Measurements from ENCODE around the gene PLCB1. TPM values are rescaled to one million over a fixed set of nuclear protein-coding genes. Genes with fewer than 3 reads are reported as not detected.

The PLCB1 gene
- total and polyA plus RNA-seq, 2 of the 4 experiments (the other 2 are of a cell fraction), result 5.6 to 16.1 TPM

DNA sequence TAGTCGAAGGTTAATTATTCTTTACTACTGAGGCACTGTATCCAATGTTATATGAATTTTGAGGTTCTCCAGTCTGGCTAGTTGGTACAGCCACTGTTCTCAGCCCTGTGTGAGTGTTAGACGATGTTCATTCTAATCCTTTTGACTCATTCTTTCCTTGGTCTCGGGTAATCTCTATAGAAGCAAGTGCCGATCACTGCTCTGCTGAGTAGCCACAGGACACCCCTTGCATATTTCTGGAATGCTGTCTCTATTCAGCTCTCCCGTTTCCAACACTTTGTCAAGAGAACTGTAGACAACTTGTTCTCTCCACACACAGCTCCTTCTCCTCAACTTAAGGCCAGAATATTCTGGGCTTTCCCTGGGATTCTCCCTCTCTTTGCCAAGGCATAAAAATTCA lies 42.4 kb upstream of the PLCB1 start:
- Histone ChIP-seq H3K18ac (ENCODE audit: low read depth, low read length) (no peak overlapping the region), H3K4ac (ENCODE audit: low read depth, low read length) (no peak overlapping the region), H2AFZ (replicated peaks; ENCODE audit: low read length, poor library complexity) (no peak overlapping the region), H2AK5ac (ENCODE audit: low read depth, low read length) (no peak overlapping the region), H3K9me3 (ENCODE audit: control insufficient read depth, insufficient read depth, low read length) (no peaks in the 10 kb centered on the region), H4K20me1 (ENCODE audit: insufficient read depth, low read length) (no peaks in the 10 kb centered on the region), H3K36me3 (ENCODE audit: control insufficient read depth, insufficient read depth, low read length) (no peaks in the 10 kb centered on the region), H3K9me1 (ENCODE audit: insufficient read depth, low read length) (no peaks in the 10 kb centered on the region), H4K5ac (ENCODE audit: low read depth, low read length) (no peak overlapping the region), H3K56ac (ENCODE audit: extremely low read depth, insufficient read depth, low read length) (no peak overlapping the region), H3K23ac (ENCODE audit: low read depth, low read length) (no peak overlapping the region), H3K4me3 (ENCODE audit: insufficient read depth, low read depth, low read length) (no peak overlapping the region), H2AK9ac (replicated peaks; ENCODE audit: low read depth, low read length, poor library complexity) (no peak overlapping the region), H3K27me3 (ENCODE audit: control insufficient read depth, insufficient read depth, low read length) (no peaks in the 10 kb centered on the region; the same call in 1 of the 2 replicates), H3K4me1 (ENCODE audit: control insufficient read depth, insufficient read depth, low read length) (no peaks in the 10 kb centered on the region), H4K91ac (ENCODE audit: insufficient read depth, low read depth, low read length) (no peak overlapping the region), H3K14ac (replicated peaks; ENCODE audit: low read depth, low read length) (no peak overlapping the region), H3K4me2 (ENCODE audit: low read depth, low read length) (no peak overlapping the region), H3K9ac (ENCODE audit: low read depth, low read length) (no peak overlapping the region), H3K79me1 (ENCODE audit: low read depth in 1 of 2, low read length in 2 of 2) (no peaks in the 10 kb centered on the region), H2BK15ac (ENCODE audit: low read depth, low read length) (no peak overlapping the region), H4K8ac (ENCODE audit: low read depth in 2 of 2, low read length in 2 of 2) (no peak overlapping the region), H2BK20ac (ENCODE audit: low read depth, low read length) (no peak overlapping the region), H3K27ac (ENCODE audit: insufficient read depth, low read length) (no peak overlapping the region), H2BK120ac (ENCODE audit: low read depth, low read length) (no peak overlapping the region), H2BK5ac (ENCODE audit: low read depth, low read length, poor library complexity, severe bottlenecking) (no peak overlapping the region)
- ATAC-seq (ENCODE audit: low read depth) (no peak), DNase-seq (no peak)
- dilution Hi-C loops (cut with HindIII; ENCODE audit: low sequenced_read_pairs, unreplicated experiment) (no loop called here), in situ Hi-C loops (cut with MboI; ENCODE audit: low sequenced_read_pairs) (no loop called here), intact Hi-C loops (cut with micrococcal nuclease) (no loop called here)
- no TSS peak for BruUV-seq (replicated peaks)
- CTCF ChIA-PET, result no interaction called here
- TF ChIP-seq RFX5 (IDR thresholded peaks at IDR 0.05; ENCODE audit: low read depth, low read length), result no peak
- TF ChIP-seq, protein P1, sequence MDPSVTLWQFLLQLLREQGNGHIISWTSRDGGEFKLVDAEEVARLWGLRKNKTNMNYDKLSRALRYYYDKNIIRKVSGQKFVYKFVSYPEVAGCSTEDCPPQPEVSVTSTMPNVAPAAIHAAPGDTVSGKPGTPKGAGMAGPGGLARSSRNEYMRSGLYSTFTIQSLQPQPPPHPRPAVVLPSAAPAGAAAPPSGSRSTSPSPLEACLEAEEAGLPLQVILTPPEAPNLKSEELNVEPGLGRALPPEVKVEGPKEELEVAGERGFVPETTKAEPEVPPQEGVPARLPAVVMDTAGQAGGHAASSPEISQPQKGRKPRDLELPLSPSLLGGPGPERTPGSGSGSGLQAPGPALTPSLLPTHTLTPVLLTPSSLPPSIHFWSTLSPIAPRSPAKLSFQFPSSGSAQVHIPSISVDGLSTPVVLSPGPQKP (IDR thresholded peaks at IDR 0.05; ENCODE audit: borderline replicate concordance, low read depth, low read length), result no peak
- no peak for TF ChIP-seq MAFK (IDR thresholded peaks at IDR 0.05; ENCODE audit: low read depth, low read length)
- no peak for TF ChIP-seq CEBPB (IDR thresholded peaks at IDR 0.05; ENCODE audit: low read depth, low read length)
- no peak for TF ChIP-seq FOS (IDR thresholded peaks at IDR 0.05; ENCODE audit: low read depth, low read length)
- TF ChIP-seq MXI1 (IDR thresholded peaks at IDR 0.05; ENCODE audit: borderline replicate concordance, low read depth, low read length), result no peak
- TF ChIP-seq NFE2L2 (IDR thresholded peaks at IDR 0.05; ENCODE audit: low read depth, low read length), result no peak
- TF ChIP-seq BHLHE40 (IDR thresholded peaks at IDR 0.05; ENCODE audit: low read depth, low read length), result no peak
- TF ChIP-seq RAD21 (IDR thresholded peaks at IDR 0.05; ENCODE audit: low read length), result no peak
- no peak for TF ChIP-seq RCOR1 (IDR thresholded peaks at IDR 0.05; ENCODE audit: insufficient replicate concordance, low read length)
- POLR2A ChIA-PET (ENCODE audit: unreplicated experiment), result interaction anchor here (0.6 kb wide), 1 partner anchor 604 kb away, joined by 4 read pairs; no protein-coding TSS in a partner anchor
- 90% methylated on average over 2 of the region's 5 CpGs; no CpG with 5 or more reads in 1 of the 2 experiments for WGBS, 2 experiments (ENCODE audit: extremely low coverage in 2 of 2, insufficient read length in 1 of 2)
